H9 (cell line): ENCODE results near the gene SLC44A3. TPM values are rescaled to one million over a fixed set of nuclear protein-coding genes. Genes with fewer than 3 reads are reported as not detected.

ENCODE experiments used
- DNase-seq: peaks from one replicate; pipeline ENCODE4 v3.0.0-alpha.2; 2017
- H2AFZ ChIP-seq: one replicate; pipeline ENCODE4 v1.6.1; 2013; ENCODE audit warnings: mild to moderate bottlenecking, low read length, control low read depth, moderate library complexity
- H2AK5ac ChIP-seq: 2 replicates; pipeline ENCODE4 v1.6.1; 2013; ENCODE audit warnings: low read length, control low read depth, mixed read lengths; ENCODE audit not compliant: insufficient read length
- H2BK120ac ChIP-seq: one replicate; pipeline ENCODE4 v1.6.1; 2013; ENCODE audit warnings: low read depth, mild to moderate bottlenecking, low read length, control low read depth, inconsistent platforms; ENCODE audit not compliant: poor library complexity, severe bottlenecking
- H2BK12ac ChIP-seq: 2 replicates; pipeline ENCODE4 v1.6.1; 2013; ENCODE audit warnings: low read length, control low read depth, mixed read lengths, low read depth; ENCODE audit not compliant: insufficient read length
- H2BK15ac ChIP-seq: 2 replicates; pipeline ENCODE4 v1.6.1; 2013; ENCODE audit warnings: low read depth, low read length, control low read depth
- H2BK20ac ChIP-seq: one replicate; pipeline ENCODE4 v1.6.1; 2013; ENCODE audit warnings: low read depth, mild to moderate bottlenecking, low read length, control low read depth, inconsistent platforms; ENCODE audit not compliant: poor library complexity, severe bottlenecking
- H2BK5ac ChIP-seq: 2 replicates; pipeline ENCODE4 v1.6.1; 2013; ENCODE audit warnings: low read length, control low read depth, mixed read lengths; ENCODE audit not compliant: insufficient read length
- H3K14ac ChIP-seq: 2 replicates; pipeline ENCODE4 v1.6.1; 2013; ENCODE audit warnings: low read length, control low read depth; ENCODE audit not compliant: insufficient read depth
- H3K18ac ChIP-seq: 2 replicates; pipeline ENCODE4 v1.6.1; 2013; ENCODE audit warnings: low read depth, mild to moderate bottlenecking, mixed read lengths, low read length, control low read depth; ENCODE audit not compliant: insufficient read length
- H3K23ac ChIP-seq: 2 replicates; pipeline ENCODE4 v1.6.1; 2013; ENCODE audit warnings: low read length, control low read depth, mixed read lengths, low read depth; ENCODE audit not compliant: insufficient read length
- H3K23me2 ChIP-seq: 2 replicates; pipeline ENCODE4 v1.6.1; 2013; ENCODE audit warnings: low read depth, mild to moderate bottlenecking, mixed read lengths, low read length, control low read depth; ENCODE audit not compliant: insufficient read length, poor library complexity, severe bottlenecking
- H3K27ac ChIP-seq: 2 replicates; pipeline ENCODE4 v1.5.1; 2013; ENCODE audit warnings: low read length, control low read depth, mixed read lengths, low read depth; ENCODE audit not compliant: insufficient read length
- H3K27me3 ChIP-seq: 2 replicates; pipeline ENCODE4 v1.6.1; 2013; ENCODE audit warnings: low read length, control low read depth, inconsistent platforms; ENCODE audit not compliant: insufficient read depth
- H3K4ac ChIP-seq: 2 replicates; pipeline ENCODE4 v1.6.1; 2013; ENCODE audit warnings: low read depth, mild to moderate bottlenecking, control low read depth, inconsistent platforms, low read length, moderate library complexity
- H3K4me1 ChIP-seq: 2 replicates; pipeline ENCODE4 v1.6.1; 2013; ENCODE audit warnings: low read length, control low read depth, inconsistent platforms; ENCODE audit not compliant: insufficient read depth
- H3K4me2 ChIP-seq: 2 replicates; pipeline ENCODE4 v1.6.1; 2013; ENCODE audit warnings: low read length, control low read depth, mixed read lengths; ENCODE audit not compliant: insufficient read length, insufficient read depth
- H3K56ac ChIP-seq: 2 replicates; pipeline ENCODE4 v1.6.1; 2013; ENCODE audit warnings: low read depth, mild to moderate bottlenecking, mixed read lengths, low read length, control low read depth; ENCODE audit not compliant: insufficient read length
- H3K79me1 ChIP-seq: 2 replicates; pipeline ENCODE4 v1.6.1; 2013; ENCODE audit warnings: low read depth, mild to moderate bottlenecking, moderate library complexity, low read length, control low read depth, inconsistent platforms; ENCODE audit not compliant: insufficient read depth, poor library complexity, severe bottlenecking
- H3K79me2 ChIP-seq: 2 replicates; pipeline ENCODE4 v1.6.1; 2013; ENCODE audit warnings: low read length, control low read depth, inconsistent platforms; ENCODE audit not compliant: insufficient read depth
- H3K9ac ChIP-seq: 2 replicates; pipeline ENCODE4 v1.6.1; 2013; ENCODE audit warnings: low read length, control low read depth, mixed read lengths; ENCODE audit not compliant: insufficient read length; ENCODE audit errors: extremely low read depth
- H3K9me3 ChIP-seq: one replicate; pipeline ENCODE4 v1.6.1; 2013; ENCODE audit warnings: low read depth, low read length, inconsistent platforms; ENCODE audit not compliant: control insufficient read depth
- H3T11ph ChIP-seq: one replicate; pipeline ENCODE4 v1.6.1; 2013; ENCODE audit warnings: mild to moderate bottlenecking, low read length, control low read depth, inconsistent platforms
- H4K20me1 ChIP-seq: one replicate; pipeline ENCODE4 v1.6.1; 2013; ENCODE audit not compliant: control insufficient read depth, insufficient read length, insufficient read depth
- H4K5ac ChIP-seq: 2 replicates; pipeline ENCODE4 v1.6.1; 2013; ENCODE audit warnings: low read depth, mild to moderate bottlenecking, mixed read lengths, low read length, control low read depth; ENCODE audit not compliant: insufficient read length
- H4K8ac ChIP-seq: replicated peaks from 2 replicates; pipeline ENCODE4 v1.6.1; 2013; ENCODE audit warnings: low read length, control low read depth, mixed read lengths, low read depth; ENCODE audit not compliant: insufficient read length
- H4K91ac ChIP-seq: 2 replicates; pipeline ENCODE4 v1.6.1; 2013; ENCODE audit warnings: low read depth, mild to moderate bottlenecking, moderate library complexity, mixed read lengths, low read length, control low read depth; ENCODE audit not compliant: insufficient read length
- H3K27ac Mint-ChIP-seq, 3 experiments: 2 replicates in 2 of 3; 3 replicates in 1 of 3; pipeline ENCODE4 v1.8.0; 2020 to 2021; ENCODE audit warnings: mixed read lengths in 3 of 3, mild to moderate bottlenecking in 1 of 3, moderate library complexity in 1 of 3
- H3K27me3 Mint-ChIP-seq: 2 replicates; pipeline ENCODE4 v1.8.0; 2021; ENCODE audit warnings: low read depth, mild to moderate bottlenecking, moderate library complexity, mixed read lengths
- H3K36me3 Mint-ChIP-seq, 3 experiments: 2 replicates in 2 of 3; 3 replicates in 1 of 3; pipeline ENCODE4 v1.8.0; 2020 to 2021; ENCODE audit warnings: low read depth in 3 of 3, mixed read lengths in 3 of 3; ENCODE audit not compliant: insufficient read depth in 1 of 3
- H3K4me1 Mint-ChIP-seq, 2 experiments: 2 replicates each; pipeline ENCODE4 v1.8.0; 2020; ENCODE audit warnings: mixed read lengths in 2 of 2
- H3K4me3 Mint-ChIP-seq, 2 experiments: 2 replicates in 1 of 2; 3 replicates in 1 of 2; pipeline ENCODE4 v1.8.0; 2020 to 2021; ENCODE audit warnings: mild to moderate bottlenecking in 2 of 2, mixed read lengths in 2 of 2, moderate library complexity in 1 of 2
- H3K9me3 Mint-ChIP-seq, 2 experiments: 2 replicates in 1 of 2; 3 replicates in 1 of 2; pipeline ENCODE4 v1.8.0; 2020; ENCODE audit warnings: mild to moderate bottlenecking in 2 of 2, mixed read lengths in 2 of 2, moderate library complexity in 1 of 2
- total RNA-seq: library from RNA; stranded (reverse); gene quantifications from 2 replicates; pipeline ENCODE4 v1.2.1, GENCODE V29; 2021
- TF ChIP-seq, protein P1 (sequence below): fragments of 200-600 bp; sonication (generic); conservative IDR thresholded peaks from 3 replicates; pipeline ENCODE4 v1.8.0; 2021; ENCODE audit warnings: antibody characterized with exemption, mild to moderate bottlenecking

SLC44A3 gene
- total RNA-seq, 1 experiment from 2014 or later = 5.5 TPM

DNA sequence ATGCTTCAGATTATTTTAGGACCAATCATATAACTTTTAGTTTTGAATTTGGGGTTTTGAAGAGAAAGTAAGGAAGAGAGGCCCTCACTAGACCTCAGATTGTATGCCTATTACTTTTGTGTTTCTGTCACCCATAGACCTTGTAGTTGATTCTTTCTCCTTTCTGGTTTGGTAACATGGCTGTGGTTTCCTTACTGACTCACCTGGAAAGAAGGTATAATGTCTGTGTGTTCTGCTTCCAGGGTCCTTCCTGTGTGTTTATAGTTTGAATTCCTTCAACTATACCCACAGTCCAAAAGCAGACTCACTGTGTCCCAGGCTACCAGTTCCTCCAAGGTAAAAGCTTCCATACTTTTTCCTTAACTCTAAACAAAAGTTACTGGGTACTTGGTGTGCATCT, 8.1 kb downstream of the SLC44A3 start:
- peaks cover 0 to 4% of the 10 kb centered on the region in 2 experiments; a peak in 1 of 4 replicates for H3K4me1 Mint-ChIP-seq

More for the DNA sequence above, 8.1 kb downstream of the SLC44A3 start:
- Histone ChIP-seq H3K56ac (no peak overlapping the region), H4K20me1 (no peaks in the 10 kb centered on the region), H4K91ac (no peak overlapping the region), H3K79me2 (no peaks in the 10 kb centered on the region), H3K4me2 (no peak overlapping the region), H3K4me1 (no peaks in the 10 kb centered on the region), H3T11ph (no peak overlapping the region), H3K4ac (no peak overlapping the region), H3K23ac (no peak overlapping the region), H3K18ac (no peak overlapping the region), H3K9ac (no peak overlapping the region), H3K23me2 (no peaks in the 10 kb centered on the region), H2BK12ac (no peak overlapping the region), H4K5ac (no peak overlapping the region), H2BK15ac (no peak overlapping the region), H2BK120ac (no peak overlapping the region), H2BK5ac (no peak overlapping the region), H3K9me3 (no peaks in the 10 kb centered on the region), H3K79me1 (no peaks in the 10 kb centered on the region), H2BK20ac (no peak overlapping the region), H3K27me3 (no peaks in the 10 kb centered on the region), H2AK5ac (no peak overlapping the region), H2AFZ (no peak overlapping the region), H3K14ac (no peak overlapping the region), H4K8ac (no peak overlapping the region), H3K27ac (no peak overlapping the region)
- no peak for DNase-seq
- H3K36me3 Mint-ChIP-seq = peaks cover 0 to 25% (median 6%) of the 10 kb centered on the region in 3 experiments; a peak in 5 of 7 replicates
- H3K27ac Mint-ChIP-seq = no peak overlapping the region
- TF ChIP-seq, protein P1, sequence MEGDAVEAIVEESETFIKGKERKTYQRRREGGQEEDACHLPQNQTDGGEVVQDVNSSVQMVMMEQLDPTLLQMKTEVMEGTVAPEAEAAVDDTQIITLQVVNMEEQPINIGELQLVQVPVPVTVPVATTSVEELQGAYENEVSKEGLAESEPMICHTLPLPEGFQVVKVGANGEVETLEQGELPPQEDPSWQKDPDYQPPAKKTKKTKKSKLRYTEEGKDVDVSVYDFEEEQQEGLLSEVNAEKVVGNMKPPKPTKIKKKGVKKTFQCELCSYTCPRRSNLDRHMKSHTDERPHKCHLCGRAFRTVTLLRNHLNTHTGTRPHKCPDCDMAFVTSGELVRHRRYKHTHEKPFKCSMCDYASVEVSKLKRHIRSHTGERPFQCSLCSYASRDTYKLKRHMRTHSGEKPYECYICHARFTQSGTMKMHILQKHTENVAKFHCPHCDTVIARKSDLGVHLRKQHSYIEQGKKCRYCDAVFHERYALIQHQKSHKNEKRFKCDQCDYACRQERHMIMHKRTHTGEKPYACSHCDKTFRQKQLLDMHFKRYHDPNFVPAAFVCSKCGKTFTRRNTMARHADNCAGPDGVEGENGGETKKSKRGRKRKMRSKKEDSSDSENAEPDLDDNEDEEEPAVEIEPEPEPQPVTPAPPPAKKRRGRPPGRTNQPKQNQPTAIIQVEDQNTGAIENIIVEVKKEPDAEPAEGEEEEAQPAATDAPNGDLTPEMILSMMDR = no peak
- H3K27me3 Mint-ChIP-seq = no peaks in the 10 kb centered on the region
- no peaks in the 10 kb centered on the region for H3K9me3 Mint-ChIP-seq
- no peak overlapping the region for H3K4me3 Mint-ChIP-seq
